Activated CD4-positive, alpha-beta T cell treated with anti-CD3 and anti-CD28 coated beads, Interleukin-10, Interleukin-2, amounts not matched to agents 100 ng/mL and 50 ng/mL, durations not matched to agents 16 hours and 8 hours (primary cell): Measurements from ENCODE around the gene HMGCLL1.

Source experiments
- DNase-seq: peaks from one replicate; pipeline ENCODE4 v3.0.0-alpha.2; 2020

The HMGCLL1 gene

DNA sequence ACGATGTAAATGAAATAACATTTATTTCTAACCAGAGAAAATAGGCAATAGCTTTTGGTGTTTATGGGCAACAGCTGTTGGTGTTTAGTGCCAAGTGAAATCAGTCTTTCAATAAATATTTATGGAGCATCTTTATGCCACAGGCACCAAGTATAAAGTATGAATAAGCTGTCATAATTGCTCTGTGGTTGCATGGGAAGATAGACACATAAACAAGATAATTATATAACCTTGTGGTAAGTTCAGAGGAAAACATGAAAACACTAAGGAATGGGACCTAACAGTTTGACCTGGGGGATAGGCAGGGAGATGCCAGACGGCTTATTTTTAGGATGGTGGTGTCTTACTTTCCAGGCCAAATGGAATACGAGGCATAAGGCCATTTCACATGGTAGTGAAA lies 140.8 kb downstream of the HMGCLL1 start:
- no peak for DNase-seq

DNA sequence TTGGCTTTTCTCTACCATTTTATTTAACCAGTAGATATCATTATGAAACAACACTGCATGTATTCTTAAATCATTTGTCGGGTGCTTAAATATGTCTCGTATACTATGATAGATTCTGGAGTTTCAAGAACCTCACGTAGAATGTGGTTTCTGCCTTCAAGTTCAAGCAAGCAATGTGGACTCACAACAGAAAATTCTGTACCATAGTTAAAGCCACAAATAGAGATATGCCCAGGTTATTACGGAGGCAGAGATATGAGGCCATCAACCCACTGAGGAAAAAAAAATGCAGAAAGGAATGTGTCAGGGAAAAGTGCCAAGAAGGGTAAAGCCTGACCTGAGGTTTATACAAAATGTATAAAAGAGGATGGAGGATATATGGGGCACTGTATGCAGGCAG lies 141.9 kb downstream of the HMGCLL1 start:
- no peak for DNase-seq

DNA sequence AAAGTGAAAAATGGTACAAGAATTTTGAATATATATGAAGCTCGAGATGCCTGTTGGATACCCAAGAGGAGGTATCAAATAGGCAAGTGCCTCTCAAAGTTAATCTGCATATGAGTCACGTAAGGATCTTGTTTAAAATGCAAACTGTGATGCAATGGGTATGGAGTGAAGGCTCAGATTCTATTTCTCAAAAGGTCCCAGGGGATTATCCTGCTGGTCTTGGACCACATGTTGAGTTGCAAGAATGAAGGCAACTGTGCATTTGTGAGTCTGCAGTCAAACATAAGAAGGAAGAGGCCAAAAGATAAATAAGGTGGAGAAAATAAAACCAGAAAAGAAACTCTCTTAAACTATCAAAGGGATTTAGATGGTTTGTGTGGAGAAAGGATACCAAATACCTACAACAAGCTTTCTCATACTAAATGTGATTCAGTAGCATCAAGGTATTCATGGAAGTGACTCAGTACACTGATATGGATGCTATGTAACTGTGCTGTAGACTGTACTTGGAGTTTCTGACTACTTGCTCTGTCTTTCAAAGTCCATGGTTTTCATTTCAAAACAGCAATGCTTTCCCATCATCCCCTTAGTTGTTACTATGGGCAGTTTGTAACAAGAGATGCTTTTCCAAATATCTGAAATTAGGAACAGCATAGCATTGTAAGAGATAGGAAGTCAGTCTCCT lies 145.4 kb downstream of the HMGCLL1 start:
- no peak for DNase-seq

DNA sequence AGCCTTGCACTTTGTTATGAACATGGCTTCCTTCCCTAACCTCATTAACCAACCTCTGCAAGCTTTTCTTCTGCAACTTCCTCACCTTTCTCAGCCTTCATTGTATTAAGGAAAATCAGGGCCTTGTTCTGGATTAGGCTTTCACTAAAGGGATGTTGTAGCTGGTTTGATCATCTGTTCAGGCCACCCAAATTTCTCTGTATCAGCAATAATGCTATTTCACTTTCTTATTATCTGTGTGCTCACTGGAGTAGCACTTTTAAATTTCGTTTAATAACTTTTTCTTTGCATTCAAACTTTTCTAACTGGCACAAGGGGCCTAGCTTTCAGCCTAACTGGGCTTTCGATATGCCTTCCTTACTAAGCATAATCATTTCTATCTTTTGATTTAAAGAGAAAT lies 155.1 kb downstream of the HMGCLL1 start:
- no peak for DNase-seq

DNA sequence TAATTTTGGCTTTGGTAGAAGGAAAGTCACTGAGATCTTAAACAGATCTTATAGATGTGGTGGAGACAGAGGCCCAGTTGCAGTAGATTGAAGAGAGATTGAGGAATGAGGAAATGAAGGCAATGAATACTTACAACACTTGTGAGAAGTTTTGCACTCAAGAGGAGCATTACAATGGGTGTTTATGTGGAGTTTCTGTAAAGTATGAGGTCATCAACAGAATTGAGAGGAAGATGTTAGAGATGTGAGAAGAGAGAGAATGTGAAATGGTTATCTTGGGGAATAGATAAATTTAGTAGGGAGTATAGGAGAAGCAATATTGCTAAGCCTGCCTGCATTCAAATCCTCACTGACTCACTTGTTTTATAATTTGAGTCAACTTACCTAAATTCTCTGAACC lies 168.3 kb downstream of the HMGCLL1 start:
- no peak for DNase-seq

DNA sequence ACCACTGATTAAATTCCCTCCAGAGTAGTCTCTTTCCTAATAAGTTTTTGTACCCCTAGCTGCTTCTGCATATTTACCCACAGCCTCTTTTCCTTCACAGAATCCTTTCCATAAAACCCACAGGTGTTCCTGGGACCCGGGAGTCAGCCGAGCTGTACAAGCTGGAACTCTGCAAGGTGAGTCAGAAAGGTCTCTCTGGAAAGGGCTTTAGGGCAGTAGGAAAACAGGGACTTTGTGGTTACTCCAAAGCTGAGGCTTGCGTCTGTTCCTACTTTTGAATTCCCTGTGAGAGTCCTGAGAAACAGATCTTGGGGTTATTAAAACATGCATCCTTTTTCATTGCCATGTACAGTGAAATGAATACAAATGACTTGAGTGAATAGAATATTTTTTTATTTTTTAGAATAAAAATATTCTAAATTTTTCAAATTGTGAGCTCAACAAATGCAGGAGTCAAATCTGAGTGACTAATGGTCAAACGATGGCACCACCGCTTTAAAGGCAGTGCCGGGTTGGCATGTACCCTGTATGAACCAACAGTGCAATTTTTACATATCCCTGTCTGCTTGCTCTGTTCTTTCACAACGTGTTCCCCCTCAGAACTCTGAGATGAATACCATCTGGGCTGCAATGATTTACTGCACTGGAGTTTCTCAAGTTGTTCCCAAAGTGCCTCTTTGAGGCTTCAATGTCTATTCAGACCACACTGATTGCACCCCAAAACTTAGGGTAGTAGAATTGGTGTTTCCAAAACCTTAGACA lies 173.3 kb downstream of the HMGCLL1 start:
- no peak for DNase-seq

DNA sequence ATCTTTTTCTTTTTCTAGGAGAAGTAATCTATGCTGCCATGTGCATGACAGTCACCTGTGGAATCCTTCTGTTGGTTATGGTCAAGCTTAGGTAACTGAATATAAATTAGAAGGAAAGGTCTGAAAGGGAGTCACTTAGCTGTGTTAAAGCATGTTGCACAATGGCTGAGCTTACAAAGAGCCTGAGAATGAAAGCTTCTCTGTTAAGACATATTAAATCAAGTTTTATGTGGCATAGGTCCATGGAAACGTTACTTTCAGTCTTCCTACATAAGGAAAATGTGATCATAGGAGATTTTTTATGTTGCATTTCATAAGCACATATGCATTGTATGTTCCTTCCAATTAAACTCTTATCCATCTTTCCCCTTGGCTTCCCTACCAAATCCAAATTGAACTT lies 179.6 kb downstream of the HMGCLL1 start:
- no peak for DNase-seq

DNA sequence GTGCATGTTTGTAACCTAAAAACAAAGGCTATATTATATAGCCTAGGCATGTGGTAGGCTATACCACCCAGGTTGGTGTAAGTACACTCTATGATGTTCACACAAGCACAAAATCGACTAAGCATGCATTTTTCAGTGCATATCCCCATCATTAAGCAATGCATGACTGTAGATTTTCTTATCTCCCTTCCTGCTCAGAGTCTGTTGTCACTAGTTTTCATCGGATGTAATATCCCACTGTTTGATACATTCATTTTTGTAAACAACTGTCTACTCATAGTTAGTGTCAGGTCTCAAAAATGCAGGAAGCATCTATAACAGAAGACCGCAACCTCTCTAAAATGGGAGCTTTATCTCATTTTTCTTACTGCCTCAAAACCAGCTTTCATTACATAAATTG lies 181.0 kb downstream of the HMGCLL1 start:
- no peak for DNase-seq

DNA sequence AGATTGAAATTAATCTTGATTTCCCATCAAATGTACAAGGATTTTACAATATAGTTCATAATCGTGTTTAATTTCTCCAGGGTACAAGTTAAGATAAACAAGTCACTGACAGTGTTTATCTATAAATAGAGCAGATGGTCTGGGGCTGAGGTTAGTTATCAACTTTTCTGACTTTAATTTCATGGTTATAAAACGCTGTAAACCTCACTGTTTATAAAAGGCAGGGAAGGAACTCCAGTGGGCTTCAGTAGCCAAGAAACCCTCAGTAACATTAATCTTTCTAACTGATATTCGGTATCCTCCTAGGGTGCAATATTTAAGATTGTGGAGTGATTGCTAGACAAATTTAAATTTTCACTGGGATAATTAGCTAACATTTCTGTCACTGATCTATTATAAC lies 183.1 kb downstream of the HMGCLL1 start:
- no peak for DNase-seq

DNA sequence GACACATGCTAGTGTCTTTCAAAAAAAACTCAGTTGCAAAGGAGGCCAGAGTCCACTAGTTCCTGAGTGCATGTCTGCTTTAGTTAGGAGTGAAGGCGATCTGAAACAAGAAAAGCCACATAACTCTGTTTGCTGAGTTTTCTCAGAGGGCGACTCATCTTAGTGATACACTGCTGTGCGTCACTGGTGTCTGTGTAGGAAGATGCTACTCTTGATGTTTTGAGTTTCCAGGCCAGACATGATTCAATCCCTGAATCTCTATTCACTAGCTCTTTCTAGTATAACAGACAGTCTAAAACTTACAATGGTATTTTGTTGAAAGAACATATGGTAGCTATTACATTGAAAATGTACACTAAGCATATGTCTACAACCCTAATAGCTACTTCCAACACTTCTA lies 190.8 kb downstream of the HMGCLL1 start:
- no peak for DNase-seq
